ENCODE measurements around the gene RXRA. TPM values are rescaled to one million over a fixed set of nuclear protein-coding genes. Genes with fewer than 3 reads are reported as not detected.

The RXRA gene
- total RNA-seq, 4 donors from 2014 or later = 53.5 to 61.5 (median 56.5) TPM

GRCh38 chr9:134355561-134356279, 29.5 kb downstream of the RXRA start:
- Histone ChIP-seq H3K27me3 (no peaks in the 10 kb centered on the region), H3K36me3 (no peaks in the 10 kb centered on the region), H3K4me1 (peaks cover 0 to 100% (median 86%) of the 10 kb centered on the region in 4 donors), H3K27ac (peak overlapping the region in 2 of 4 donors; percentile 69 to 94), H3K4me3 (no peak overlapping the region), H3K9me3 (no peaks in the 10 kb centered on the region)
- no peak for DNase-seq (ENCODE audit: low spot score in 2 of 2)
- TF ChIP-seq EP300 (IDR thresholded peaks at IDR 0.05) = no peak
- no peak for TF ChIP-seq POLR2A (IDR thresholded peaks at IDR 0.05)
- no peak for TF ChIP-seq CTCF (IDR thresholded peaks at IDR 0.05)
- 73 to 74% methylated on average over 13 of the region's 15 CpGs for WGBS, 2 donors

GRCh38 chr9:134356496-134357470, 30.5 kb downstream of the RXRA start:
- Histone ChIP-seq H3K4me3 (no peak overlapping the region), H3K27me3 (no peaks in the 10 kb centered on the region), H3K27ac (peak overlapping the region in 3 of 4 donors; percentile 51 to 94 (median 69)), H3K36me3 (no peaks in the 10 kb centered on the region), H3K9me3 (no peaks in the 10 kb centered on the region), H3K4me1 (peaks cover 0 to 100% (median 80%) of the 10 kb centered on the region in 4 donors)
- no peak for DNase-seq (ENCODE audit: low spot score in 2 of 2)
- no peak for TF ChIP-seq POLR2A (IDR thresholded peaks at IDR 0.05)
- TF ChIP-seq EP300 (IDR thresholded peaks at IDR 0.05) = no peak
- no peak for TF ChIP-seq CTCF (IDR thresholded peaks at IDR 0.05)
- WGBS, 2 donors = 79 to 82% methylated on average over 22 to 25 of the region's 29 CpGs

- TF ChIP-seq CTCF (IDR thresholded peaks at IDR 0.05) = no peak
- no peak for TF ChIP-seq EP300 (IDR thresholded peaks at IDR 0.05)
- TF ChIP-seq POLR2A (IDR thresholded peaks at IDR 0.05) = no peak
- Histone ChIP-seq H3K27ac (peak overlapping the region in 3 of 4 donors; percentile 51 to 94 (median 69)), H3K36me3 (no peaks in the 10 kb centered on the region), H3K4me3 (no peak overlapping the region), H3K9me3 (no peaks in the 10 kb centered on the region), H3K4me1 (peaks cover 0 to 100% (median 76%) of the 10 kb centered on the region in 4 donors), H3K27me3 (no peaks in the 10 kb centered on the region)
- DNase-seq (ENCODE audit: low spot score in 2 of 2) = no peak
- 51 to 62% methylated on average over 9 of the region's 9 CpGs for WGBS, 2 donors
Measured at GRCh38 chr9:134357631-134358025, 31.4 kb downstream of the RXRA start.

- no peaks in the 10 kb centered on the region for H3K36me3 ChIP-seq
- H3K9me3 ChIP-seq = no peaks in the 10 kb centered on the region
- H3K4me1 ChIP-seq = peaks cover 0 to 100% (median 74%) of the 10 kb centered on the region in 4 donors
- H3K27me3 ChIP-seq = no peaks in the 10 kb centered on the region
- DNase-seq (ENCODE audit: low spot score in 2 of 2) = no peak
- WGBS, 2 donors = 74 to 90% methylated on average over 15 to 16 of the region's 16 CpGs
- no peak for TF ChIP-seq POLR2A (IDR thresholded peaks at IDR 0.05)
- TF ChIP-seq EP300 (IDR thresholded peaks at IDR 0.05) = no peak
- TF ChIP-seq CTCF (IDR thresholded peaks at IDR 0.05) = no peak
- H3K4me3 ChIP-seq = no peak overlapping the region
- H3K27ac ChIP-seq = peak overlapping the region; percentile 3 to 94 (median 60)
Measured at GRCh38 chr9:134358026-134358661, 31.9 kb downstream of the RXRA start.

All from tibial nerve (tissue), 4 donors.